ENCODE results near the gene MAPK1IP1L. TPM values are rescaled to one million over a fixed set of nuclear protein-coding genes. Genes with fewer than 3 reads are reported as not detected.
"Not testable (repeated sequence)": the region's sequence is repeated elsewhere in the genome, so short reads cannot be mapped to it uniquely, and the experiment has no call there.

The MAPK1IP1L gene
- total and polyA plus RNA-seq, 10 donors = 20.8 to 72.5 (median 60.6) TPM

GRCh38 chr14:55077170-55078151, 26.0 kb downstream of the MAPK1IP1L start:
- Histone ChIP-seq H3K27me3 (replicated peaks in 1 of 7) (no peaks in the 10 kb centered on the region), H3K4me3 (no peak overlapping the region), H3K27ac (no peak overlapping the region), H3K36me3 (no peaks in the 10 kb centered on the region), H3K4me1 (peaks cover 8 to 34% (median 11%) of the 10 kb centered on the region in 6 donors), H3K9me3 (no peaks in the 10 kb centered on the region)
- no peak for TF ChIP-seq CTCF (IDR thresholded peaks at IDR 0.05 in 8 of 11, conservative IDR thresholded peaks at IDR 0.05 in 3 of 11)
- TF ChIP-seq POLR2A (IDR thresholded peaks at IDR 0.05) = no peak
- TF ChIP-seq POLR2AphosphoS5 (IDR thresholded peaks at IDR 0.05) = no peak
- WGBS, 5 donors = 83 to 89% (median 86%) methylated on average over 17 of the region's 17 CpGs
- DNase-seq = no peak
- intact Hi-C loops (cut with DNase I; ENCODE audit: low total_unique reads) = no loop called here

GRCh38 chr14:55079961-55080360, 28.5 kb downstream of the MAPK1IP1L start:
- 68 to 81% (median 77%) methylated on average over 6 of the region's 6 CpGs for WGBS, 5 donors

GRCh38 chr14:55084401-55085059, 33.1 kb downstream of the MAPK1IP1L start:
- TF ChIP-seq POLR2AphosphoS5 (IDR thresholded peaks at IDR 0.05) (no peak), POLR2A (IDR thresholded peaks at IDR 0.05) (no peak), CTCF (IDR thresholded peaks at IDR 0.05 in 8 of 11, conservative IDR thresholded peaks at IDR 0.05 in 3 of 11) (no peak)
- Histone ChIP-seq H3K9me3 (no peaks in the 10 kb centered on the region), H3K4me3 (no peak overlapping the region), H3K36me3 (no peaks in the 10 kb centered on the region), H3K27ac (no peak overlapping the region), H3K4me1 (peaks cover 0 to 4% (median 3%) of the 10 kb centered on the region in 6 donors), H3K27me3 (replicated peaks in 1 of 7) (no peaks in the 10 kb centered on the region)
- no peak for DNase-seq
- intact Hi-C loops (cut with DNase I; ENCODE audit: low total_unique reads) = no loop called here

More at GRCh38 chr14:55079961-55080360, 28.5 kb downstream of the MAPK1IP1L start:
- H3K27ac ChIP-seq; H3K36me3 ChIP-seq; H3K9me3 ChIP-seq; H3K27me3 ChIP-seq (replicated peaks in 1 of 7); intact Hi-C loops (cut with DNase I; ENCODE audit: low total_unique reads); DNase-seq; H3K4me3 ChIP-seq; H3K4me1 ChIP-seq: not testable (repeated sequence)

GRCh38 chr14:55085060-55085660, 33.7 kb downstream of the MAPK1IP1L start:
- Histone ChIP-seq H3K9me3 (no peaks in the 10 kb centered on the region), H3K27me3 (replicated peaks in 1 of 7) (no peaks in the 10 kb centered on the region), H3K4me1 (peaks cover 0 to 8% (median 6%) of the 10 kb centered on the region in 6 donors), H3K27ac (no peak overlapping the region), H3K36me3 (no peaks in the 10 kb centered on the region), H3K4me3 (no peak overlapping the region)
- TF ChIP-seq CTCF (IDR thresholded peaks at IDR 0.05 in 8 of 11, conservative IDR thresholded peaks at IDR 0.05 in 3 of 11) (no peak), POLR2AphosphoS5 (IDR thresholded peaks at IDR 0.05) (no peak), POLR2A (IDR thresholded peaks at IDR 0.05) (no peak)
- intact Hi-C loops (cut with DNase I; ENCODE audit: low total_unique reads) = no loop called here
- 82 to 89% (median 85%) methylated on average over 4 of the region's 4 CpGs for WGBS, 5 donors
- no peak for DNase-seq
